HepG2 (cell line): ENCODE measurements around the gene CYSRT1. TPM values are rescaled to one million over a fixed set of nuclear protein-coding genes. Genes with fewer than 3 reads are reported as not detected.
A peak's percentile ranks its signal among the peaks of the same experiment; 100 is the strongest.

Experiments used
- CREM ChIP-seq, 2 experiments: sonication (generic) in 1 of 2; formaldehyde crosslinking in 1 of 2; IDR thresholded peaks; 2 replicates each; pipeline versions ENCODE4 v1.4.0 to v1.6.1; 2016 to 2020; ENCODE audit warnings: antibody characterized with exemption in 1 of 2, mild to moderate bottlenecking in 1 of 2, missing genetic modification reagents in 1 of 2
- EED ChIP-seq: sonication (generic); formaldehyde crosslinking; IDR thresholded peaks from 2 replicates; pipeline ENCODE4 v1.5.0; 2020; ENCODE audit warnings: mild to moderate bottlenecking, missing genetic modification reagents
- MTA1 ChIP-seq: sonication (generic); formaldehyde crosslinking; IDR thresholded peaks from 2 replicates; pipeline ENCODE4 v1.4.0; 2020; ENCODE audit warnings: missing genetic modification reagents, mild to moderate bottlenecking, borderline replicate concordance
- REL ChIP-seq: sonication (generic); formaldehyde crosslinking; conservative IDR thresholded peaks from 2 replicates; pipeline ENCODE4 v1.8.0; 2022; ENCODE audit warnings: mild to moderate bottlenecking, missing genetic modification reagents, moderate library complexity
- SMAD3 ChIP-seq: sonication (generic); formaldehyde crosslinking; IDR thresholded peaks from 2 replicates; pipeline ENCODE4 v1.4.0; 2020; ENCODE audit warnings: missing genetic modification reagents
- SNRNP70 ChIP-seq: fragments of 200-400 bp; formaldehyde crosslinking; IDR thresholded peaks from 2 replicates; pipeline ENCODE4 v1.6.1; 2017; ENCODE audit warnings: mild to moderate bottlenecking, low read depth, low read length, moderate library complexity
- polyA plus RNA-seq, 8 experiments: library from polyadenylated mRNA; depleted of rRNA in 3 of 8; stranded (reverse) in 7 of 8; unstranded in 1 of 8; fragments of >200 nt; fragmentation: Illumina TruSeq in 4 of 8; extraction: Trizol in 4 of 8; gene quantifications; 2 replicates each; pipeline versions ENCODE4 v1.2.1 to v1.2.3, GENCODE V29; 2011 to 2016; ENCODE audit warnings: low read depth in 4 of 8, missing spikeins in 1 of 8, mixed read lengths in 1 of 8; ENCODE audit not compliant: insufficient read depth in 1 of 8
- total RNA-seq, 5 experiments: library from RNA; depleted of rRNA; stranded (reverse); fragments of >200 nt; fragmentation: Illumina TruSeq; extraction: Trizol; gene quantifications; 2 replicates each; pipeline ENCODE4 v1.2.3, GENCODE V29; 2016; ENCODE audit warnings: low read depth in 1 of 5
- TF ChIP-seq, protein P1 (sequence below), 2 experiments: fragments of 450-650 bp in 1 of 2; sonication (generic) in 1 of 2; formaldehyde crosslinking in 1 of 2; IDR thresholded peaks; 2 replicates each; pipeline versions ENCODE4 v1.6.1 to v1.8.0; 2016 to 2022; ENCODE audit warnings: antibody characterized with exemption in 1 of 2, mild to moderate bottlenecking in 1 of 2, missing genetic modification reagents in 1 of 2
- TF ChIP-seq, protein P2 (sequence below): sonication (generic); formaldehyde crosslinking; IDR thresholded peaks from 2 replicates; pipeline ENCODE4 v1.4.0; 2020; ENCODE audit warnings: mild to moderate bottlenecking, missing genetic modification reagents, borderline replicate concordance

CYSRT1 gene
- total and polyA plus RNA-seq, 2 of the 13 experiments (the other 11 are each of a cell fraction or from before 2014, with no cell fraction given): 1.5 to 2.1 TPM

DNA sequence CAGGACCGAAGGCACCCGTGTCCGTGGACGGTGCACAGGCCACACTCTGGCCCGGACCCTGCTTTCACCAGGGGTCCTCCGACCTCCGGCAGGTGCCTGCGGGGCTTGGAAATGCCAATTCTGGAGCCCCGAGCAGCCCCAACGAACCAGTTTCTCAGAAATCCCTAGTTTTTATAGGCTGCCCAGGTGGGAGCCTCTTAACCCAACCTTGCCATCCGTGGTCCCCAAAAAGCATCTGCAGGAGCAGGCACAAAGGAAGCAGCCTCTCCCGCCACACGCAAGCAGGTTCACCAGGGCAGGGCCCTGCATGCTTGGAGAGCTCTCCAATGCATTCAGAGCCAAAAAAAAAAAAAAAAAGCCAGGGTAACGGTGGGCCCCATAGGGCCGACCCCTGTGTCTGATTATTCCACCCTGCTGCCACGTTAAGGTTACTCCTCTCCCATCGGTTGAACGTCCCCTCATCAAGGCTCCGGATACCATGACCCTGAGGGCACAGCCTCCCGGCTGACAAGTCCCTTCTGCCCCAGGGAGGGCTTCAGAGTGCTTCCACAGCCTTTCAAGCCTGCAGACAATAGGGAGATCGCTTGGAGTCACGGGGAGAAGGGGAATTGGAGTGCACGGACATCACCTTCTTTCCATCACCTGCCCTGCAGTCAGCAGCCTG is 23.6 kb upstream of the CYSRT1 start (continued):
- TF ChIP-seq, protein P1, sequence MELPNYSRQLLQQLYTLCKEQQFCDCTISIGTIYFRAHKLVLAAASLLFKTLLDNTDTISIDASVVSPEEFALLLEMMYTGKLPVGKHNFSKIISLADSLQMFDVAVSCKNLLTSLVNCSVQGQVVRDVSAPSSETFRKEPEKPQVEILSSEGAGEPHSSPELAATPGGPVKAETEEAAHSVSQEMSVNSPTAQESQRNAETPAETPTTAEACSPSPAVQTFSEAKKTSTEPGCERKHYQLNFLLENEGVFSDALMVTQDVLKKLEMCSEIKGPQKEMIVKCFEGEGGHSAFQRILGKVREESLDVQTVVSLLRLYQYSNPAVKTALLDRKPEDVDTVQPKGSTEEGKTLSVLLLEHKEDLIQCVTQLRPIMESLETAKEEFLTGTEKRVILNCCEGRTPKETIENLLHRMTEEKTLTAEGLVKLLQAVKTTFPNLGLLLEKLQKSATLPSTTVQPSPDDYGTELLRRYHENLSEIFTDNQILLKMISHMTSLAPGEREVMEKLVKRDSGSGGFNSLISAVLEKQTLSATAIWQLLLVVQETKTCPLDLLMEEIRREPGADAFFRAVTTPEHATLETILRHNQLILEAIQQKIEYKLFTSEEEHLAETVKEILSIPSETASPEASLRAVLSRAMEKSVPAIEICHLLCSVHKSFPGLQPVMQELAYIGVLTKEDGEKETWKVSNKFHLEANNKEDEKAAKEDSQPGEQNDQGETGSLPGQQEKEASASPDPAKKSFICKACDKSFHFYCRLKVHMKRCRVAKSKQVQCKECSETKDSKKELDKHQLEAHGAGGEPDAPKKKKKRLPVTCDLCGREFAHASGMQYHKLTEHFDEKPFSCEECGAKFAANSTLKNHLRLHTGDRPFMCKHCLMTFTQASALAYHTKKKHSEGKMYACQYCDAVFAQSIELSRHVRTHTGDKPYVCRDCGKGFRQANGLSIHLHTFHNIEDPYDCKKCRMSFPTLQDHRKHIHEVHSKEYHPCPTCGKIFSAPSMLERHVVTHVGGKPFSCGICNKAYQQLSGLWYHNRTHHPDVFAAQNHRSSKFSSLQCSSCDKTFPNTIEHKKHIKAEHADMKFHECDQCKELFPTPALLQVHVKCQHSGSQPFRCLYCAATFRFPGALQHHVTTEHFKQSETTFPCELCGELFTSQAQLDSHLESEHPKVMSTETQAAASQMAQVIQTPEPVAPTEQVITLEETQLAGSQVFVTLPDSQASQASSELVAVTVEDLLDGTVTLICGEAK (IDR thresholded peaks at IDR 0.05): no peak
- TF ChIP-seq, protein P1 (CRISPR knock-in tag; IDR thresholded peaks at IDR 0.05): peak; percentile 25; the same call in 1 of the 2 replicates
- TF ChIP-seq REL: no peak; the same call in 1 of the 2 replicates
- no peak for TF ChIP-seq CREM (IDR thresholded peaks at IDR 0.05)
- no peak for TF ChIP-seq CREM (CRISPR knock-in tag; IDR thresholded peaks at IDR 0.05)
- TF ChIP-seq, protein P2, sequence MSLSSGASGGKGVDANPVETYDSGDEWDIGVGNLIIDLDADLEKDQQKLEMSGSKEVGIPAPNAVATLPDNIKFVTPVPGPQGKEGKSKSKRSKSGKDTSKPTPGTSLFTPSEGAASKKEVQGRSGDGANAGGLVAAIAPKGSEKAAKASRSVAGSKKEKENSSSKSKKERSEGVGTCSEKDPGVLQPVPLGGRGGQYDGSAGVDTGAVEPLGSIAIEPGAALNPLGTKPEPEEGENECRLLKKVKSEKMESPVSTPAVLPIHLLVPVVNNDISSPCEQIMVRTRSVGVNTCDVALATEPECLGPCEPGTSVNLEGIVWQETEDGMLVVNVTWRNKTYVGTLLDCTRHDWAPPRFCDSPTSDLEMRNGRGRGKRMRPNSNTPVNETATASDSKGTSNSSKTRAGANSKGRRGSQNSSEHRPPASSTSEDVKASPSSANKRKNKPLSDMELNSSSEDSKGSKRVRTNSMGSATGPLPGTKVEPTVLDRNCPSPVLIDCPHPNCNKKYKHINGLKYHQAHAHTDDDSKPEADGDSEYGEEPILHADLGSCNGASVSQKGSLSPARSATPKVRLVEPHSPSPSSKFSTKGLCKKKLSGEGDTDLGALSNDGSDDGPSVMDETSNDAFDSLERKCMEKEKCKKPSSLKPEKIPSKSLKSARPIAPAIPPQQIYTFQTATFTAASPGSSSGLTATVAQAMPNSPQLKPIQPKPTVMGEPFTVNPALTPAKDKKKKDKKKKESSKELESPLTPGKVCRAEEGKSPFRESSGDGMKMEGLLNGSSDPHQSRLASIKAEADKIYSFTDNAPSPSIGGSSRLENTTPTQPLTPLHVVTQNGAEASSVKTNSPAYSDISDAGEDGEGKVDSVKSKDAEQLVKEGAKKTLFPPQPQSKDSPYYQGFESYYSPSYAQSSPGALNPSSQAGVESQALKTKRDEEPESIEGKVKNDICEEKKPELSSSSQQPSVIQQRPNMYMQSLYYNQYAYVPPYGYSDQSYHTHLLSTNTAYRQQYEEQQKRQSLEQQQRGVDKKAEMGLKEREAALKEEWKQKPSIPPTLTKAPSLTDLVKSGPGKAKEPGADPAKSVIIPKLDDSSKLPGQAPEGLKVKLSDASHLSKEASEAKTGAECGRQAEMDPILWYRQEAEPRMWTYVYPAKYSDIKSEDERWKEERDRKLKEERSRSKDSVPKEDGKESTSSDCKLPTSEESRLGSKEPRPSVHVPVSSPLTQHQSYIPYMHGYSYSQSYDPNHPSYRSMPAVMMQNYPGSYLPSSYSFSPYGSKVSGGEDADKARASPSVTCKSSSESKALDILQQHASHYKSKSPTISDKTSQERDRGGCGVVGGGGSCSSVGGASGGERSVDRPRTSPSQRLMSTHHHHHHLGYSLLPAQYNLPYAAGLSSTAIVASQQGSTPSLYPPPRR: peak; percentile 3; the same call in 1 of the 2 replicates
- TF ChIP-seq MTA1 (CRISPR knock-in tag): peak; percentile 9; the same call in 1 of the 2 replicates
- 0 out of 2 replicates have a peak, but pooled peaks have one; percentile 49 for TF ChIP-seq EED (CRISPR knock-in tag)
- TF ChIP-seq SNRNP70: no peak
- TF ChIP-seq SMAD3 (CRISPR knock-in tag): peak; percentile 32; the same call in 1 of the 2 replicates
